22Rv1 (cell line): ENCODE data around the gene METAP1.
"Not testable (repeated sequence)": the region's sequence is repeated elsewhere in the genome, so short reads cannot be mapped to it uniquely, and the experiment has no call there.

Experiments
- H3K27ac ChIP-seq: fragments of 450-650 bp; 2 replicates; pipeline ENCODE4 v1.5.1; 2017
- ZFX ChIP-seq: fragments of 450-650 bp; IDR thresholded peaks from 2 replicates; pipeline ENCODE4 v1.6.1; 2017; ENCODE audit warnings: antibody characterized with exemption, borderline replicate concordance
- TF ChIP-seq, protein P1 (sequence below): fragments of 450-650 bp; IDR thresholded peaks from 2 replicates; pipeline ENCODE4 v1.5.1; 2017; ENCODE audit warnings: mild to moderate bottlenecking

METAP1 gene

DNA sequence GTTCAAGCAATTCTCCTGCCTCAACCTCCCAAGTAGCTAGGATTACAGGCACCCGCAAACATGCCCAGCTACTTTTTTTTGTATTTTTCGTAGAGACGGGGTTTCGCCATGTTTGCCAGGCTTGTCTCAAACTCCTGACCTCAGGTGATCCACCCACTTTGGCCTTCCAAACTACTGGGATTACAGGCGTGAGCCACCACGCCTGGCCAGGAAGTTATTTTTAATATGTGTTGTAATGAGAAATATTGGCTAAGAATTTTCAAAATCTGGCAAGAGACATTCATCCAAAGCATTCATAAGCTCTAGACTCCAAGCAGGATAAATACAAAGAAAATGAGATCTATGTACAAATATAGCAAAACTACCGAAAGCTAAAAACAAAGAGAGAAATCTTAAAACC lies 18.0 kb upstream of the METAP1 start:
- no peak for TF ChIP-seq ZFX
- TF ChIP-seq, protein P1, sequence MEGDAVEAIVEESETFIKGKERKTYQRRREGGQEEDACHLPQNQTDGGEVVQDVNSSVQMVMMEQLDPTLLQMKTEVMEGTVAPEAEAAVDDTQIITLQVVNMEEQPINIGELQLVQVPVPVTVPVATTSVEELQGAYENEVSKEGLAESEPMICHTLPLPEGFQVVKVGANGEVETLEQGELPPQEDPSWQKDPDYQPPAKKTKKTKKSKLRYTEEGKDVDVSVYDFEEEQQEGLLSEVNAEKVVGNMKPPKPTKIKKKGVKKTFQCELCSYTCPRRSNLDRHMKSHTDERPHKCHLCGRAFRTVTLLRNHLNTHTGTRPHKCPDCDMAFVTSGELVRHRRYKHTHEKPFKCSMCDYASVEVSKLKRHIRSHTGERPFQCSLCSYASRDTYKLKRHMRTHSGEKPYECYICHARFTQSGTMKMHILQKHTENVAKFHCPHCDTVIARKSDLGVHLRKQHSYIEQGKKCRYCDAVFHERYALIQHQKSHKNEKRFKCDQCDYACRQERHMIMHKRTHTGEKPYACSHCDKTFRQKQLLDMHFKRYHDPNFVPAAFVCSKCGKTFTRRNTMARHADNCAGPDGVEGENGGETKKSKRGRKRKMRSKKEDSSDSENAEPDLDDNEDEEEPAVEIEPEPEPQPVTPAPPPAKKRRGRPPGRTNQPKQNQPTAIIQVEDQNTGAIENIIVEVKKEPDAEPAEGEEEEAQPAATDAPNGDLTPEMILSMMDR = no peak

DNA sequence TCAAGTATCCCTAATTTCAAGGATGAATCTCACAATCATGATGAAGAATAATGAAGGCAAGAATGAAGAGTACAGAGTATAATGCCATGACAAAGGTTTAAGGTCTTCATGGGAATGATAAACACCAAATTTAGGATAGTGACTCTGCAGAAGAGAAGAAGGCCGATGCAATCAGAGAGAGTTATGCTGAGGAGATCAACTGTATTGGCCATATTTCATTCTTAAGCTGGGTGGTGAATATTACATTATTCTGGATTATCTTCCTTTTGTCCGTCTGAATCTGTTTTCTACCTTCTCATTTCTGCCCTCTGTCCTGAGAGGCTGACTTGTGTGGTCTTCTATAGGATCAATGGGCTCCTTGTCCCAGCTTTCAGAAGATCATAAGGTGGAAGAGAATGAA lies 7.8 kb upstream of the METAP1 start:
- H3K27ac ChIP-seq = no peak overlapping the region
- TF ChIP-seq, protein P1 = no peak
- no peak for TF ChIP-seq ZFX

More for the DNA sequence above, 18.0 kb upstream of the METAP1 start:
- no peak overlapping the region for H3K27ac ChIP-seq

DNA sequence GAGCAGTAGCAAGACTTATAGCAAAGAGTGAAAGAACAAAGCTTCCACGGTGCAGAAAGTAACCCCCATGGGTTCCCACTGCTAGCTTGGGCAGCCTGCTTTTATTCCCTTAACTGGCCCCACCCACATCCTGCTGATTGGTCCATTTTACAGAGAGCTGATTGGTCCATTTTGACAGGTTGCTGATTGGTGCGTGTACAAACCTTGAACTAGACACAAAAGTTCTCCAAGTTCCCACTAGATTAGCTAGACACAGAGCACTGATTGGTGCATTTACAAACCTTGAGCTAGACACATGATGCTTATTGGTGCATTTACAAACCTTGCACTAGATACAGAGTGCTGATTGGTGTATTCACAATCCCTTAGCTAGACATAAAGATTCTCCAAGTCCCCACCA lies 2.7 kb upstream of the METAP1 start:
- not testable (repeated sequence) for H3K27ac ChIP-seq

DNA sequence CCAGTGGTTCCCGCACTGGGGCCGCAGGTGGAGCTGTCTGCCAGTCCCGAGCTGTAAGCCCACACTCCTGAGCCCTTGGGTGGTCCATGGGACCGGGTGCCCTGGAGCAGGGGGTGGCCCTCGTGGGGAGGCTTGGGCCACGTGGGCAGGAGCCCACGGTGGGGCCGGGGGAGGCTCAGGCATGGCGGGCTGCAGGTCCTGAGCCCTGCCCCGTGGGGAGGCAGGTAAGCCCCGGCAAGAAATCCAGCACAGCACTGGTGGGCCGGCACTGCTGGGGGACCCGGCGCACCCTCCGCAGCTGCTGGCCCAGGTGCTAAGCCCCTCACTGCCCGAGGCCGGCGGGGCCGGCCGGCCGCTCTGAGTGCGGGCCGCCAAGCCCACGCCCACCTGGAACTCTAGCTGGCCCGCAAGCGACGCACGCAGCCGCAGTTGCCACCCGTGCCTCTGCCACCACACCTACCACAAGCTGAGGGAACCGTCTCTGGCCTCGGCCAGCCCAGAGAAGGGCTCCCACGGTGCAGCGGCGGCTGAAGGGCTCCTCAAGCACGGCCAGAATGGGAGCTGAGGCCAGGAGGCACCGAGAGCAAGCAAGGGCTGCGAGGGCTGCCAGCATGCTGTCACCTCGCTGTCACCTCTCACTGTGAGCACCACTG lies 2.0 kb upstream of the METAP1 start:
- H3K27ac ChIP-seq = no peak overlapping the region
- TF ChIP-seq, protein P1 = no peak
- no peak for TF ChIP-seq ZFX

DNA sequence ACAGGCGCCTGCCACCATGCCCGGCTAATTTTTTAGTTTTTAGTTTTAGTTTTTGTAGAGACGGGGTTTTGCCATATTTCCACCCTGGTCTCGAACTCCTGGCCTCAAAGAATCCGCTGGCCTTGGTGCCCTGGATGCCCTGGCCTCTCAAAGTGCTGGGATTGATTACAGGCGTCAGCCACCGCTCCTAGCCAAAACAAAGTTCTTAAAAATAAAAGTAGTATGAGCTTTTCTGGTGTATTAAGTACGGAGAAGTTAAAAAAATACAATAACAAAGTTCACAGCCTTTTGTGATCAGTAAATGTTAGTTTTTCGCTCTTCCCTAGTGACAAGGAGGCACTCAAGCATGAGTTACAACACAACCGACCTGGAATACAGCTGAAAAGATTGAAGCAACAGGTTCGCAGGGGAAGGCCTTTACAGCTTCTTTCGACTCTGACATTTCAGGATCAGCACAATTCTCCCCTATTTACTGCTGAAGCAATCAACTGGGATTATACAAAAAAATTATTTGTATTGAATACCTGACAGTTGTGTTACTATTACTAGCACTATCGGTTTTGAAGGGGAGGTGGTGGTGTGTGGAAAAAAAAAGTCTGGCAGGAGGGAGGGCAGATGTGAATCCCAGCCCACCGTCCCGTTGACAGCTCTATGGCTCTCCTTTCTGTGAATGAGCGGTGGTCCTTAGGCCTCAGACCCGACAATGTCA lies 893 bp upstream of the METAP1 start:
- TF ChIP-seq, protein P1 = no peak
- peak overlapping the region; percentile 78 for H3K27ac ChIP-seq

DNA sequence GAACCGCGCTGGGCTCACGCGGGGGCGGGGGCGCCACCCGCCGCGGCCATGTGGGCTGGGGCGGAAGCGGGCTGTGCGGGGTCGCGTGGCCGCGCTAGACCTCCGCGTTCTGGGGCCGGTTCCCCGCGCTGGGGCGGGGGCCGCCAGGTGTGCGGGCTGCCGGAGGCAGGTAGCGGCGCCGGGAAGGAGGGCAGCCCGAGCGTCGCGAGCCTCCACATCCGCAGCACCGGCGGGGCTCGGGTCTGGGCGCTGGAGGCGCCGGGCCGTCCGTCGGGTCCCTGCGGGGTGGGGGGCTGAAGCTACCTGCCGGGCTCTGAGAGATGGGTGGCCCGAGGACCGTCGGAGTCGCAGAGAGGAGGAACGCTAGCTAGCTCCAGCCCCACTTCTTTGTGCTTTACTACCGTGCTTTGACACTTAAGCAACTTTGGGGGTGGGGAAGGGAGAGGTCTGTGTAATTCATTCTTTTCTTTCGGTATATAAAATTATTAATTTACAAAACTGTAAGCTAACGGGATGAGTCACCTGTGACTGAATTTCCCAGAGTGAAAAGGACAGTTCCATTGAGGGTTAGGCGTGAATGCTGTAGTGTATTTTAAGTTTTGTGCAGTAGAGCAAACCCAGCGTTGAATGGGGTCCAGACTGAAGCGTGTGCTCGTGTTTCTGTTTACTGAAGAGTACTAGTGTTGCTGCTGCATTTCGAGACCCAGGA lies 689 bp downstream of the METAP1 start:
- H3K27ac ChIP-seq = peak overlapping the region; percentile 78
- TF ChIP-seq, protein P1 = no peak
- no peak for TF ChIP-seq ZFX

DNA sequence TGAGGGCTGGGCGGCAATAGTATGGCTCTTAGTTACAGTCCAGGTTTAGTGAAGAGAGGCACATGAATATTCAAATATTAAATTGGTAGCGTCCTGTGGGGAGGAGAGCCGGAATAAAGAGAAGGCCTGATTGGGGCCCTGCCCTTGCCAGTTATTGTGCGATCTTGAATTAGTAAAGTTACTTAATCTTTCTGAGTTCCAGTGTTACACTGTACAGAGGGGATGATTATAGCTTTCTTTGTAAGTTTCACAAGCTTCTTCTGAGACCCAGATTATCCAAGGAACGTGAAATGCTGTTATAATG lies 1.2 kb downstream of the METAP1 start:
- peak overlapping the region; percentile 78; the same call in 1 of the 2 replicates for H3K27ac ChIP-seq
- no peak for TF ChIP-seq ZFX
- TF ChIP-seq, protein P1 = no peak
